NCI-H2196 treated with DMSO at 0.1 percent for 48 hours (cell line): ENCODE results near the gene GRIN2B.

Experiments
- DNase-seq: peaks from one replicate; lab custom pipeline; 2025; ENCODE audit not compliant: unreplicated experiment; lab: John Stamatoyannopoulos, UW

Gene GRIN2B

GRCh38 chr12:13957576-13957975, 23.8 kb downstream of the GRIN2B start:
- DNase-seq: no peak

- DNase-seq: no peak
These were observed 25.3 kb downstream of the GRIN2B start for GRCh38 chr12:13956060-13956590.

GRCh38 chr12:13952096-13952495, 29.3 kb downstream of the GRIN2B start:
- no peak for DNase-seq

GRCh38 chr12:13950502-13950901, 30.9 kb downstream of the GRIN2B start:
- no peak for DNase-seq

GRCh38 chr12:13948621-13949020, 32.8 kb downstream of the GRIN2B start:
- no peak for DNase-seq

- no peak for DNase-seq
These were observed 34.0 kb downstream of the GRIN2B start for GRCh38 chr12:13947276-13947946.

- DNase-seq: no peak
These were observed 35.8 kb downstream of the GRIN2B start for GRCh38 chr12:13945641-13946040.

GRCh38 chr12:13945236-13945635, 36.2 kb downstream of the GRIN2B start:
- no peak for DNase-seq

GRCh38 chr12:13942826-13943225, 38.6 kb downstream of the GRIN2B start:
- no peak for DNase-seq

GRCh38 chr12:13941258-13942249, 39.8 kb downstream of the GRIN2B start:
- DNase-seq: no peak

- no peak for DNase-seq
These were observed 41.0 kb downstream of the GRIN2B start for GRCh38 chr12:13940335-13940865.

- no peak for DNase-seq
These were observed 43.7 kb downstream of the GRIN2B start for GRCh38 chr12:13937735-13938134.

GRCh38 chr12:13935169-13935568, 46.2 kb downstream of the GRIN2B start:
- no peak for DNase-seq
